ENCODE data around the gene VIPR2.

Gene VIPR2

DNA sequence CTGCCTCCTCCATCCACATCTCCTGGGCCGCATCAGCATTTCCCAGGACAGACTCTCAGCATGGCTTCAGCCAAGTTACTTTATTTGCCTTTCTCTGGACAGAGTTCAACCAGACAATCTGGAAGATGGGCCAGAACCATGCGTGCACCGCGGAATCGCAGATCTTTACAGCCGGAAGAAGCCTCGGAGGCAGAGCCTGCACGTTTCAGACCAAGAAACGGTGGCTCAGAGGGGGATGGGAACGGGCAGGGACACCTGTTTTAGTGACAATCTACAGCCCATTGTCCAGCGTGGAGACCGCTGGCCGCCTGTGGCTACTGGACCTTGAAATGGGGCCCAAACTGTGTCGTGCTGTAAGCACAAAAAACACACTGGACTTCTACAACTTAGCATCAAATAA is 3.5 kb downstream of the VIPR2 start:
- TF ChIP-seq, protein P1, sequence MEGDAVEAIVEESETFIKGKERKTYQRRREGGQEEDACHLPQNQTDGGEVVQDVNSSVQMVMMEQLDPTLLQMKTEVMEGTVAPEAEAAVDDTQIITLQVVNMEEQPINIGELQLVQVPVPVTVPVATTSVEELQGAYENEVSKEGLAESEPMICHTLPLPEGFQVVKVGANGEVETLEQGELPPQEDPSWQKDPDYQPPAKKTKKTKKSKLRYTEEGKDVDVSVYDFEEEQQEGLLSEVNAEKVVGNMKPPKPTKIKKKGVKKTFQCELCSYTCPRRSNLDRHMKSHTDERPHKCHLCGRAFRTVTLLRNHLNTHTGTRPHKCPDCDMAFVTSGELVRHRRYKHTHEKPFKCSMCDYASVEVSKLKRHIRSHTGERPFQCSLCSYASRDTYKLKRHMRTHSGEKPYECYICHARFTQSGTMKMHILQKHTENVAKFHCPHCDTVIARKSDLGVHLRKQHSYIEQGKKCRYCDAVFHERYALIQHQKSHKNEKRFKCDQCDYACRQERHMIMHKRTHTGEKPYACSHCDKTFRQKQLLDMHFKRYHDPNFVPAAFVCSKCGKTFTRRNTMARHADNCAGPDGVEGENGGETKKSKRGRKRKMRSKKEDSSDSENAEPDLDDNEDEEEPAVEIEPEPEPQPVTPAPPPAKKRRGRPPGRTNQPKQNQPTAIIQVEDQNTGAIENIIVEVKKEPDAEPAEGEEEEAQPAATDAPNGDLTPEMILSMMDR (conservative IDR thresholded peaks at IDR 0.05; ENCODE audit: low read depth): no peak
- H3K27ac ChIP-seq: no peak overlapping the region

DNA sequence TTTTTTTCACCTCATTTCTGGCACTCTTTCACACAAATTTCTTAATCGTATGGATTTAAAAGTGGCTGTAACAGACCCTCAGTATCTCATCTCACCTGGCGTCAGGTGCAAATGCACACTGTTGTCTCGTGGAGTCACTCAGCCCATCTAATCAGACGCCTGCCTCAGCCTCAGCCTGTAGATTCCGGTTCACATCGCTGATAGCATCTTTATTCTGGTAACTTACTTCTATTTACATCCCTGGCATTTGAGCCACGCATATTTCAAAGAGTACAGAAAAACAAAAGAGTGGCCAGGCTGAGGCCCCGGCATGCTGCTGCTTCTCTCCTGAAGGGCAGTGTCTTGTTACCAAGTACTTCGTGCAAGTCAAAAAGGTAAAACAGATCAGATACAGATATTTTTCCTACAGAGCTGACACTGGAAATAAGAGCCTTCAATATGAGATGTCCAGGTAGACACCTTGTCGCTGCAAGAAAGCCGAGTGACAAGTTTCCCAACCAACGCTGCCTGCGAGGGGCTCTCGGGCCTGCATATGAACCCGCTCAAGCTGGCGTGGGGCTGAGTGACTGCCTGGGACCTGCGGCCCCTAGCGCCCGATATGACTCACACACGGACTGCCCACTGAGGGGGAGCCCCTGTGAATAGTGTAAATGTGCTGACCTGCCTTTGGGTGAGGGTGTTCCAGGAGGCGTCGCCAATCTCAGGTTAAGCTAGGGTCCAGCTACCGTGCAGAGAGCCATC is 4.3 kb downstream of the VIPR2 start:
- ChIA-PET POLR2A (ENCODE audit: low non-redundant PET) (no interaction called here), CTCF (no interaction called here)
- DNase-seq (ENCODE audit: low spot score): no peak
- TF ChIP-seq, protein P1 (conservative IDR thresholded peaks at IDR 0.05; ENCODE audit: low read depth): no peak
- no peak overlapping the region for H3K27ac ChIP-seq

More for the DNA sequence above, 3.5 kb downstream of the VIPR2 start:
- DNase-seq (ENCODE audit: low spot score): no peak
- ChIA-PET CTCF (no interaction called here), POLR2A (ENCODE audit: low non-redundant PET) (no interaction called here)

DNA sequence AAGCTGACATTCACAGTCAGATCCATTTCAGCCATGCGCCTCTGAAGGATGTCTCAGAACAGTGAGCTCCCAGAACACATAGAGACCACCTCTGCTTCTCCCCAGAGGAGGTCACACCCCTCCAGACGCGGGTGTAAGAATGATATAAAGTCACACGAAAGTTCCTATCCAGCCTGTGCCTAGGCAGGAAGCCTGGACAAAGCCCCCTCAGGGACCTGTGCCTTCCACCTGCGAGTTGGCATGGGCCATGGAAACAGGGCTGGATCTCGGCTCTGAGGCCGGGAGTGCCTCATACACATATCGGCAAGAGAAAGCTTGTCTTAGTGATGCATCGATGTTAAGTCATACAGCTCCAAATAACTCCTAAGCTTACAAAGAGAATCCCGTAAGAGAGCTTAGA is 5.0 kb downstream of the VIPR2 start:
- no peak for DNase-seq (ENCODE audit: low spot score)
- no peak overlapping the region for H3K27ac ChIP-seq
- TF ChIP-seq, protein P1 (conservative IDR thresholded peaks at IDR 0.05; ENCODE audit: low read depth): no peak
- ChIA-PET CTCF (no interaction called here), POLR2A (ENCODE audit: low non-redundant PET) (no interaction called here)

DNA sequence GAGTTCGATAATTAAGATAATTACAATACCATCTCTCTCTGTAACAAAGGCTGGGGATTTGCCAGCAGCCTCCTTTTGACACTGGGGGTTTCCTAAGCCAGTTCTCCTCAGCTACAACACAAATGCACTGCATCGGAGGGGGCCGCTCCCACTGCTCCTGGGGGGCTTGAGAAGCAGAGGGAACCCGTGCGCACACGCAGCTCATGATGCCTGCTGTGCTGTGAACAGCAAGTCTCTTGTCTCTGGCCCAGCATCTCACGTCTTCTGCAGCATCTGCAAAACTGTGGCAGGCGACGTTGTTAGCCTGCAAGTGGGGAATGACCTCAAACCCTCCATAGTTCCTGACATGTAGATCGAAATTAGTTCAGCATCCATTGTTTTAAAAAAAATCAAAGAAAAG is 5.5 kb downstream of the VIPR2 start:
- TF ChIP-seq, protein P1 (conservative IDR thresholded peaks at IDR 0.05; ENCODE audit: low read depth): no peak
- DNase-seq (ENCODE audit: low spot score): no peak
- no peak overlapping the region for H3K27ac ChIP-seq
- ChIA-PET POLR2A (ENCODE audit: low non-redundant PET) (no interaction called here), CTCF (no interaction called here)

GRCh38 chr7:159138508-159138907 is 6.2 kb downstream of the VIPR2 start:
- no peak overlapping the region for H3K27ac ChIP-seq
- TF ChIP-seq, protein P1 (conservative IDR thresholded peaks at IDR 0.05; ENCODE audit: low read depth): no peak
- CTCF ChIA-PET: no interaction called here
- POLR2A ChIA-PET (ENCODE audit: low non-redundant PET): no interaction called here
- no peak for DNase-seq (ENCODE audit: low spot score)

- ChIA-PET CTCF (no interaction called here), POLR2A (ENCODE audit: low non-redundant PET) (no interaction called here)
- no peak for DNase-seq (ENCODE audit: low spot score)
- no peak overlapping the region for H3K27ac ChIP-seq
- TF ChIP-seq, protein P1 (conservative IDR thresholded peaks at IDR 0.05; ENCODE audit: low read depth): no peak
These were observed 6.8 kb downstream of the VIPR2 start for GRCh38 chr7:159137906-159138305.
